Mesothelial cell of epicardium (in vitro differentiated cells): ENCODE measurements around the gene EYS. TPM values are rescaled to one million over a fixed set of nuclear protein-coding genes. Genes with fewer than 3 reads are reported as not detected.

Experiments
- DNase-seq, 2 experiments: peaks; one replicate each; pipeline ENCODE4 v3.0.0; 2021; ENCODE audit warnings: low spot score in 2 of 2; ENCODE audit not compliant: unreplicated experiment in 2 of 2
- H3K27ac Mint-ChIP-seq: 2 replicates; pipeline ENCODE4 v1.8.0; 2021; ENCODE audit warnings: mixed read lengths
- H3K27me3 Mint-ChIP-seq: 2 replicates; pipeline ENCODE4 v1.8.0; 2021; ENCODE audit warnings: low read depth, mixed read lengths
- H3K36me3 Mint-ChIP-seq: 2 replicates; pipeline ENCODE4 v1.8.0; 2021; ENCODE audit warnings: mixed read lengths
- H3K4me1 Mint-ChIP-seq: 2 replicates; pipeline ENCODE4 v1.8.0; 2021; ENCODE audit warnings: mixed read lengths
- H3K4me3 Mint-ChIP-seq: 2 replicates; pipeline ENCODE4 v1.8.0; 2021; ENCODE audit warnings: mild to moderate bottlenecking, moderate library complexity, mixed read lengths
- H3K9me3 Mint-ChIP-seq: 2 replicates; pipeline ENCODE4 v1.8.0; 2021; ENCODE audit warnings: mixed read lengths
- CTCF ChIP-seq: fragments of 200-600 bp; sonication (generic); IDR thresholded peaks from one replicate; pipeline ENCODE4 v1.5.0; 2021; ENCODE audit warnings: antibody characterized with exemption; ENCODE audit not compliant: unreplicated experiment
- total RNA-seq: library from RNA; stranded (reverse); gene quantifications from 3 replicates; pipeline ENCODE4 v1.2.1, GENCODE V29; 2021

The EYS gene
- total RNA-seq, 1 donor from 2014 or later = 0.69 TPM

GRCh38 chr6:64330694-64331307 lies 1376.2 kb downstream of the EYS start:
- TF ChIP-seq CTCF = peak; percentile 60
- Mint-ChIP-seq H3K4me1 (peaks cover 5% of the 10 kb centered on the region), H3K36me3 (peaks cover 4% of the 10 kb centered on the region), H3K4me3 (no peak overlapping the region), H3K27me3 (no peaks in the 10 kb centered on the region), H3K27ac (no peak overlapping the region), H3K9me3 (peaks cover 30% of the 10 kb centered on the region)
- peak; percentile 51 to 82 for DNase-seq

- no peaks in the 10 kb centered on the region for H3K4me1 Mint-ChIP-seq
- no peak for TF ChIP-seq CTCF
- no peaks in the 10 kb centered on the region for H3K36me3 Mint-ChIP-seq
- no peaks in the 10 kb centered on the region for H3K27me3 Mint-ChIP-seq
- H3K9me3 Mint-ChIP-seq = peaks cover 17% of the 10 kb centered on the region
- no peak for DNase-seq
- H3K27ac Mint-ChIP-seq = no peak overlapping the region
- no peak overlapping the region for H3K4me3 Mint-ChIP-seq
Measured at GRCh38 chr6:64326939-64327338, 1380.1 kb downstream of the EYS start.

GRCh38 chr6:64325093-64325492 lies 1381.9 kb downstream of the EYS start:
- Mint-ChIP-seq H3K4me3 (no peak overlapping the region), H3K36me3 (no peaks in the 10 kb centered on the region), H3K27me3 (no peaks in the 10 kb centered on the region), H3K9me3 (peaks cover 22% of the 10 kb centered on the region), H3K27ac (no peak overlapping the region), H3K4me1 (no peaks in the 10 kb centered on the region)
- no peak for TF ChIP-seq CTCF
- DNase-seq = no peak

- Mint-ChIP-seq H3K9me3 (peaks cover 26% of the 10 kb centered on the region), H3K27ac (no peak overlapping the region), H3K27me3 (no peaks in the 10 kb centered on the region), H3K36me3 (no peaks in the 10 kb centered on the region), H3K4me3 (no peak overlapping the region), H3K4me1 (peaks cover 3% of the 10 kb centered on the region)
- no peak for DNase-seq
- no peak for TF ChIP-seq CTCF
Measured at GRCh38 chr6:64310214-64310613, 1396.8 kb downstream of the EYS start.

GRCh38 chr6:64301307-64302236 lies 1405.5 kb downstream of the EYS start:
- Mint-ChIP-seq H3K36me3 (peaks cover 5% of the 10 kb centered on the region), H3K9me3 (peaks cover 47% of the 10 kb centered on the region), H3K4me1 (no peaks in the 10 kb centered on the region), H3K27me3 (no peaks in the 10 kb centered on the region), H3K27ac (no peak overlapping the region), H3K4me3 (no peak overlapping the region)
- TF ChIP-seq CTCF = no peak
- DNase-seq = no peak
